Fibroblast of lung (primary cell): ENCODE results near the gene MEG3.

Experiments
- CTCF ChIP-seq, 2 donors: IDR thresholded peaks in 1 of 2; conservative IDR thresholded peaks in 1 of 2; 1 replicate in 1 of 2; 2 replicates in 1 of 2; pipeline ENCODE4 v1.5.1; 2011 to 2012; ENCODE audit warnings: low read length in 2 of 2, control low read depth in 1 of 2, inconsistent platforms in 1 of 2, low read depth in 1 of 2, mild to moderate bottlenecking in 1 of 2
- EZH2 ChIP-seq: IDR thresholded peaks from 2 replicates; pipeline ENCODE4 v1.5.1; 2012; ENCODE audit warnings: low read length, control low read depth, mild to moderate bottlenecking; ENCODE audit errors: missing control alignments

GRCh38 chr14:100898935-100899883 is 73.3 kb downstream of the MEG3 start:
- TF ChIP-seq EZH2: no peak
- no peak for TF ChIP-seq CTCF (conservative IDR thresholded peaks at IDR 0.05 in 1 of 2, IDR thresholded peaks at IDR 0.05 in 1 of 2; ENCODE audit: low read depth in 1 of 2, low read length in 2 of 2)
